HG03097 (cell line): ENCODE measurements around the gene MYBBP1A.
"Not testable (repeated sequence)": the region's sequence is repeated elsewhere in the genome, so short reads cannot be mapped to it uniquely, and the experiment has no call there.

ENCODE experiments used
- ATAC-seq: cut with Tn5 transposase; IDR thresholded peaks from one replicate; pipeline ENCODE4 v1.9.1; 2021; ENCODE audit not compliant: unreplicated experiment, low FRiP score

MYBBP1A gene

DNA sequence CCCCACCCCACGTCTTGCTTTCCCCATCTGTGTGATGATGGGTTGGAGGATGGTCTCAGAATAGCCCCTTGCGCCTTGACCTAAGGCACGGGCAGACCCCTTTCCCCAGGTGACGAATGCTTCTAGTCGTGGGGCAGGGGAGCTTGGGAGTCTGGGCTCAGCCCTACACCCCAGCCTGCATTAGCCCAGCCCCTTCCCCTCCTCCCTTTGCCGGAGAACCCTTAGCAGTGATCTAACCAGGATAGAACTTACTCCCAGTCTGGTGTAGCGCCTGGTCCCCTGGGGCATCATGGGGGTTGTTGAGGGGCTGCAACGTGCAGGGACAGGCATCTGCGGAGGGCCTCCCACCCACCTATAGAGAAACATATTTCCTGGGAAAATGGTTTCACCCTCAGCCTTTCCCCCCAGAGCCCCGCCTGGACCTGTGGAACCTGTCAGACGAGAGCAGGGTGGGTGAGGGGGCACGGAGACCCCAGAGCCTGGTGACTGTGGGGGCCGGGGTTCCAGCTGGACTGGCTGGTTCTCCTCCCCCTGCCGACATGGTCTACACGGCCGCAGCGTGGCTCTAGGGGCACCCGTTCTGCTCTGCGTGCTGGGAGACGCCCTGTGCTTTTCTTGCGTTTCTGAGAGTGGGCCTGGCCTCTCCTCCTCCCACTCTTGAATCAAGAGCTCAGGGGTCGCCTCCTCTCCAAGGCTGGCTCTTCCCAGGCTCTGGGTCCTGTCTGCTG is 33.9 kb upstream of the MYBBP1A start:
- no peak for ATAC-seq

- ATAC-seq = no peak
These were observed 33.2 kb upstream of the MYBBP1A start for GRCh38 chr17:4588391-4588790.

GRCh38 chr17:4587803-4588202 is 32.6 kb upstream of the MYBBP1A start:
- ATAC-seq = no peak

- no peak for ATAC-seq
These were observed 32.0 kb upstream of the MYBBP1A start for GRCh38 chr17:4587195-4587594.

- ATAC-seq = no peak
These were observed 30.9 kb upstream of the MYBBP1A start for GRCh38 chr17:4586043-4586442.

GRCh38 chr17:4585638-4585994 is 30.4 kb upstream of the MYBBP1A start:
- no peak for ATAC-seq

DNA sequence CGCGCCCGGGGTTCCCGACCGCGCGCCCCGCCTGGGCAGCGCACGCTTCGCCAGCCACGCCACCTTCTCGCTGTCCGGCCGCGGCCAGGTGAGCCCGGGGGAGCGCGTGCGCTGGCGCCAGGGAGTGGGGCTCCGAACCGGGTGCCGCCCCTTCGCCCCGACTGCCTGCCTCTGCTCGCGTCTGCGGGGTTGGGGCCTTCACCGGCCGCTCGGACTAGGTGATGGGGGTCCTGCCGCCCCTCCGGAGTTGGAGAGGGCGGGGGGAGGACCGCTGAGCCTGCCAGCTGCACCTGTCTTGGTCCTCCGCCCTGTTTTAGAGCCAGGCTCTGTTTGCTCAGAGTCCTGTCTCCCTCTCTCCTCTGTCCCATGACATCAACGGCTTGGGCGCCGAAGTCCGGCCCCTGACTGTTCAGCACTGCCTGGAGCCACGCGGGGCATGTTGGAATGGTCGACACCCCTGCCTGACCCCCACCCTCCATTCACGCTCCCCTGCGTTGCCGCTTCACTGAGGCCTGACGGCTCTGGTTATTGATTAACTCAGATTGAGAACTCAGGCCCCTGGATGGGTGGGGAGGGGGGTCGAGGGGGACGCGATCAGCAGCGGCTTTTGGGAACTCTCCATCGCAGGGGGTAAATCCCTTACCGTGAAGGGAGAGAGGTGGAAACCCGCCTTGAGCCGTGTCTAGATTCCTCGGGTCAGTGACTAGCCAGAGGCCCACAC is 29.9 kb upstream of the MYBBP1A start:
- no peak for ATAC-seq

GRCh38 chr17:4584101-4584916 is 29.1 kb upstream of the MYBBP1A start, which contains the start of gene SMTNL2:
SMTNL2 (plus strand) TSS chr17:4584529; CDS start chr17:4584606, 77 bp downstream.
- ATAC-seq = no peak

GRCh38 chr17:4583782-4584100 is 28.6 kb upstream of the MYBBP1A start:
- no peak for ATAC-seq

DNA sequence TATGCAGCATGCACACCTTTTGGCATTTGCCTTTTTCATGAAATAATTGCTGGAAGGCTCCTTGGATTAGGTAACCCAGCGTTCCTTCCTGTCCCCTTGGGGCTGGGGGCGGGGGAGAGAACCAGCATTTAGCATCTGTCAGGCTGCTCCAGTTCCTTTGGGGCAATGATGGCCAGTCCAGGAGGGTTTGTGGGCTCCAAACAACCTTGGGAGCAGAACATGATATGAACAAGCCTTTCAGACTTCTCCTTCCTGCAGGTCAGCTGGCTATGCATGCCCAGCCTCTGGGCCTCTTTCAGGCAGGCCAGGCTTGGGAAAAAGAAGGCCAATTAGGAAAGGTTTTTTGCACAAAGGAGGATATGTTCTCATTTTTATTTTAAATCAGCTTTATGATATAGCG is 28.0 kb upstream of the MYBBP1A start:
- ATAC-seq = no peak

- no peak for ATAC-seq
These were observed 27.5 kb upstream of the MYBBP1A start for GRCh38 chr17:4582691-4583090.

GRCh38 chr17:4582101-4582501 is 26.9 kb upstream of the MYBBP1A start:
- ATAC-seq = no peak

GRCh38 chr17:4580291-4580690 is 25.1 kb upstream of the MYBBP1A start:
- no peak for ATAC-seq

DNA sequence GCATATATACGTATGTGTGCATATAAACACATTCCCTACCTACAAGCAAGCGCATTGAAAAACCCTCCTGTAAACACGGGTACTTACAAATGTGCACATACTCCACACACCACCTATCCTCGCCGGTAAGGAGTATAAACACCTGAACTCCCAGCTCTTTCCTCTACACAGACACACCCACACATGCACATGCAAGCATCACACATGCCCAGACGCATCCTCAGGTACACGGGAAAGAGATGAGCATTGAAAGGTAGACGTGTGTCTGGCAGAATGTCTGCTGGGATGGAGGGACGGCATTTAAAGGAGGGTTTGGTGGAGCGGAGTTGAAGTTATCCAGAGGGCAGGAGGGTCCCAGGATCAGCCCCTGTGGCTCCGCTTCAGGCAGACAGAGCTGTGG is 24.5 kb upstream of the MYBBP1A start:
- no peak for ATAC-seq

DNA sequence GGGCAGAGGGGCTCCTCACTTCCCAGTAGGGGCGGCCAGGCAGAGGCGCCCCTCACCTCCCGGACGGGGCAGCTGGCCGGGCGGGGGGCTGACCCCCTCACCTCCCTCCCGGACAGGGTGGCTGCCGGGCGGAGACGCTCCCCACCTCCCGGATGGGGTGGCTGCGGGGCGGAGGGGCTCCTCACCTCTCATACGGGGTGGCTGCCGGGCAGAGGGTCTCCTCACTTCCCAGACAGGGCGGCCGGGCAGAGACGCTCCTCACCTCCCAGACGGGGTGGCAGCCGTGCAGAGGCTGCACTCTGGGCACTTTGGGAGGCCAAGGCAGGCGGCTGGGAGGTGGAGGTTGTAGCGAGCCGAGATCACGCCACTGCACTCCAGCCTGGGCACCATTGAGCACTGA is 23.2 kb upstream of the MYBBP1A start:
- ATAC-seq = not testable (repeated sequence)

GRCh38 chr17:4577386-4577993 is 22.3 kb upstream of the MYBBP1A start:
- ATAC-seq = no peak

- ATAC-seq = no peak
These were observed 21.6 kb upstream of the MYBBP1A start for GRCh38 chr17:4576729-4577322.

DNA sequence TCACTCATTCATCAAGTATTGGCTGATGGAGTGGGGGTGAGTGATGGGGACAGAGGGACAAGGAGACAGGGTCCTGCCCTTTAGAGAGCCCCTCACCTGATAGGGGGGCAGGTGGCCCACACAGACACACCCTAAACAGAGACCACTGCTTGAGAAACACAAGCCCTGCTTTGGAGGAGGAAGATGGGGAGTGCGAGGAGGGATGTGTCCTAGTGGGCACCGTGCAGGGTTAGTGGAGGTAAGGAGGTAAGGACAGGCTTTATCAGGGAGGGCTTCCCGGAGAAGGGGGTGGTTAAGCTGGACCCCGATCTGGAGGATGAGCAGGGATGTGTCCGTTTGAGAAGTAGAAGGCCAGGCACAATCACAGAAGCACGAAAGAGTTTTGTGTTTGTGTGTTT is 21.0 kb upstream of the MYBBP1A start:
- ATAC-seq = no peak

- no peak for ATAC-seq
These were observed 19.4 kb upstream of the MYBBP1A start for GRCh38 chr17:4574448-4575045.

DNA sequence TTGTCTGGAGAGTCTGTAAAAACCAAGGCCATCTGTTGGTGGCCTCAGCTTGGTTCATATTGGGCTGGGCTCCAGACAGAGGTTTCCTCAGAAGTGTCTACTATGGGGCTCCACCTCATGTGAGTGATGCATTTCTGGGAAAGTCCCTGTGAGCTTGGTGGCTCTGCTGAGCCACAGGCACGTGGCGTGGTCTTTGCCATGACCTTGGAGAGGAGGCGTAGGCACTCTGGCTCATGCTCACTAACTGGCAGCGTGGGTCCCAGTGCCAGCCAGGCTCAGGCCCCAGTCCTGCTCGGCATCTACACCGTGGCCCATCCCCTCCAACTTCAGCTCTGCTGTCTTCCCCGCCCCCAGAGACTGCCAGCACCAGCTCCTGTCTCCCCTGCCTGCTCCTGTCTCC is 18.5 kb upstream of the MYBBP1A start:
- no peak for ATAC-seq
